GM23338 (cell line): Measurements from ENCODE around the gene TUFT1. TPM values are rescaled to one million over a fixed set of nuclear protein-coding genes. Genes with fewer than 3 reads are reported as not detected.
A peak's percentile ranks its signal among the peaks of the same experiment; 100 is the strongest.

Source experiments
- ATAC-seq: fragments of 200-7000 bp; cut with Tn5 transposase; 3 replicates; pipeline ENCODE4 v1.9.1; 2020
- DNase-seq: peaks from one replicate; pipeline ENCODE4 v3.0.0-alpha.2; 2015; ENCODE audit warnings: low spot score
- H2AFZ ChIP-seq: fragments of 200-600 bp; sonication (generic); 2 replicates; pipeline ENCODE4 v1.8.0; 2016; ENCODE audit warnings: antibody characterized with exemption, mild to moderate bottlenecking, moderate library complexity
- H3F3A ChIP-seq: fragments of 200-600 bp; sonication (generic); replicated peaks from 2 replicates; pipeline ENCODE4 v1.8.0; 2017; ENCODE audit warnings: antibody characterized with exemption, mixed run types, low read depth
- H3K27ac ChIP-seq: fragments of 200-600 bp; sonication (generic); 2 replicates; pipeline ENCODE4 v1.6.1; 2016; ENCODE audit warnings: low read depth
- H3K27me3 ChIP-seq: fragments of 200-600 bp; sonication (generic); 2 replicates; pipeline ENCODE4 v1.8.0; 2016; ENCODE audit warnings: mild to moderate bottlenecking, mixed run types, moderate library complexity; ENCODE audit not compliant: insufficient read depth
- H3K36me3 ChIP-seq: fragments of 200-600 bp; sonication (generic); 2 replicates; pipeline ENCODE4 v1.8.0; 2016; ENCODE audit warnings: mild to moderate bottlenecking; ENCODE audit not compliant: insufficient read depth
- H3K4me1 ChIP-seq: fragments of 200-600 bp; sonication (generic); 2 replicates; pipeline ENCODE4 v1.8.0; 2016; ENCODE audit warnings: mild to moderate bottlenecking, moderate library complexity; ENCODE audit not compliant: insufficient read depth
- H3K4me2 ChIP-seq: fragments of 200-600 bp; sonication (generic); 2 replicates; pipeline ENCODE4 v1.7.1; 2017; ENCODE audit warnings: mixed run types
- H3K4me3 ChIP-seq: fragments of 200-600 bp; sonication (generic); 2 replicates; pipeline ENCODE4 v1.6.1; 2016; ENCODE audit warnings: mixed run types
- H3K79me2 ChIP-seq: fragments of 200-600 bp; sonication (generic); replicated peaks from 2 replicates; pipeline ENCODE4 v1.8.0; 2017; ENCODE audit warnings: mild to moderate bottlenecking; ENCODE audit not compliant: insufficient read depth
- H3K9me2 ChIP-seq: fragments of 200-600 bp; sonication (generic); 2 replicates; pipeline ENCODE4 v1.8.0; 2017; ENCODE audit not compliant: insufficient read depth
- H4K20me1 ChIP-seq: fragments of 200-600 bp; sonication (generic); replicated peaks from 2 replicates; pipeline ENCODE4 v1.8.0; 2017; ENCODE audit warnings: mild to moderate bottlenecking; ENCODE audit not compliant: insufficient read depth
- H3K27ac Mint-ChIP-seq: 2 replicates; pipeline ENCODE4 v1.8.0; 2020; ENCODE audit warnings: inconsistent platforms, mild to moderate bottlenecking, moderate library complexity, mixed read lengths
- H3K27me3 Mint-ChIP-seq: 3 replicates; pipeline ENCODE4 v1.8.0; 2022; ENCODE audit warnings: low read depth, mild to moderate bottlenecking, moderate library complexity, mixed read lengths, inconsistent platforms; ENCODE audit not compliant: insufficient read depth, poor library complexity
- H3K36me3 Mint-ChIP-seq: 3 replicates; pipeline ENCODE4 v1.8.0; 2021; ENCODE audit warnings: low read depth, mild to moderate bottlenecking, inconsistent platforms, moderate library complexity, mixed read lengths
- H3K4me1 Mint-ChIP-seq: 3 replicates; pipeline ENCODE4 v1.8.0; 2020; ENCODE audit warnings: mild to moderate bottlenecking, inconsistent platforms, mixed read lengths
- H3K4me3 Mint-ChIP-seq: 3 replicates; pipeline ENCODE4 v1.8.0; 2021; ENCODE audit warnings: moderate library complexity, mild to moderate bottlenecking, inconsistent platforms, mixed read lengths
- H3K9me3 Mint-ChIP-seq: 3 replicates; pipeline ENCODE4 v1.8.0; 2020; ENCODE audit warnings: moderate library complexity, mild to moderate bottlenecking, inconsistent platforms, mixed read lengths
- CREB1 ChIP-seq: fragments of 250-450 bp; sonication (Bioruptor Pico); IDR thresholded peaks from 2 replicates; pipeline ENCODE4 v1.5.0; 2020; ENCODE audit warnings: low read depth, mild to moderate bottlenecking, moderate library complexity
- CTCF ChIP-seq, 2 experiments: fragments of 200-600 bp in 1 of 2; sonication (generic) in 1 of 2; conservative IDR thresholded peaks; 2 replicates each; pipeline versions ENCODE4 v1.5.1 to v1.6.1; 2016 to 2017; ENCODE audit warnings: antibody characterized with exemption in 2 of 2, low read depth in 2 of 2, mild to moderate bottlenecking in 2 of 2, moderate library complexity in 1 of 2
- EZH2 ChIP-seq: fragments of 200-600 bp; sonication (generic); IDR thresholded peaks from one replicate; pipeline ENCODE4 v1.8.0; 2017; ENCODE audit warnings: antibody characterized with exemption, mild to moderate bottlenecking, low read depth; ENCODE audit not compliant: unreplicated experiment
- EZH2phosphoT487 ChIP-seq: fragments of 200-600 bp; sonication (generic); IDR thresholded peaks from one replicate; pipeline ENCODE4 v1.8.1; 2018; ENCODE audit warnings: antibody characterized with exemption; ENCODE audit not compliant: unreplicated experiment
- JUNB ChIP-seq: IDR thresholded peaks from one replicate; pipeline ENCODE4 v1.6.1; 2016; ENCODE audit warnings: antibody characterized with exemption; ENCODE audit not compliant: unreplicated experiment
- POLR2AphosphoS5 ChIP-seq: IDR thresholded peaks from 2 replicates; pipeline ENCODE4 v1.6.1; 2016; ENCODE audit warnings: antibody characterized with exemption, low read depth
- STAT1 ChIP-seq: IDR thresholded peaks from one replicate; pipeline ENCODE4 v1.6.1; 2016; ENCODE audit warnings: antibody characterized with exemption; ENCODE audit not compliant: unreplicated experiment
- ZNF114 ChIP-seq: fragments of 250-450 bp; sonication (Bioruptor Pico); IDR thresholded peaks from 2 replicates; pipeline ENCODE4 v1.5.0; 2020; ENCODE audit warnings: mild to moderate bottlenecking, moderate library complexity
- ZNF331 ChIP-seq: fragments of 250-450 bp; sonication (Bioruptor Pico); IDR thresholded peaks from 2 replicates; pipeline ENCODE4 v1.5.0; 2020; ENCODE audit warnings: low read depth, mild to moderate bottlenecking, moderate library complexity
- ZNF462 ChIP-seq: fragments of 250-450 bp; sonication (Bioruptor Pico); IDR thresholded peaks from 2 replicates; pipeline ENCODE4 v1.5.0; 2020; ENCODE audit warnings: mild to moderate bottlenecking, moderate library complexity
- polyA plus RNA-seq: library from polyadenylated mRNA; unstranded; fragments of >200 nt; fragmentation: Nextera tagmentation; extraction: Ambion mirVana; gene quantifications from 2 replicates; pipeline ENCODE4 v1.2.1, GENCODE V29; 2016
- total RNA-seq: library from RNA; depleted of rRNA; stranded (reverse); fragments of >200 nt; shearing (Covaris generic); gene quantifications from 2 replicates; pipeline ENCODE4 v1.2.3, GENCODE V29; 2014
- TF ChIP-seq, protein P1 (sequence below): IDR thresholded peaks from one replicate; pipeline ENCODE4 v1.6.1; 2018; ENCODE audit warnings: antibody characterized with exemption; ENCODE audit not compliant: unreplicated experiment
- TF ChIP-seq, protein P2 (sequence below): IDR thresholded peaks from 2 replicates; pipeline ENCODE4 v1.6.1; 2016; ENCODE audit warnings: antibody characterized with exemption

The TUFT1 gene
- total and polyA plus RNA-seq, 2 experiments from 2014 or later: 6.0 to 11.9 TPM

GRCh38 chr1:151611288-151611790 is 71.2 kb downstream of the TUFT1 start:
- DNase-seq (no peak), ATAC-seq (no peak)
- Histone ChIP-seq H3K27me3 (no peaks in the 10 kb centered on the region), H3K27ac (no peak overlapping the region), H2AFZ (peak overlapping the region; percentile 2), H4K20me1 (peaks cover 10% of the 10 kb centered on the region; the same call in 1 of the 2 replicates), H3K79me2 (peaks cover 38% of the 10 kb centered on the region), H3F3A (no peaks in the 10 kb centered on the region), H3K4me2 (no peak overlapping the region), H3K9me2 (no peaks in the 10 kb centered on the region), H3K4me1 (no peaks in the 10 kb centered on the region), H3K4me3 (peak overlapping the region; percentile 89; the same call in 1 of the 2 replicates), H3K36me3 (0 out of 2 replicates have a peak, but pooled peaks cover 3% of the 10 kb centered on the region)
- Mint-ChIP-seq H3K4me1 (peaks cover 14% of the 10 kb centered on the region), H3K4me3 (peak overlapping the region; percentile 89), H3K9me3 (no peaks in the 10 kb centered on the region), H3K27me3 (peaks cover under 1% of the 10 kb centered on the region), H3K27ac (no peak overlapping the region), H3K36me3 (no peaks in the 10 kb centered on the region; the same call in 2 of the 3 replicates)
- no peak for TF ChIP-seq ZNF462 (CRISPR knock-in tag)
- TF ChIP-seq CREB1: no peak
- TF ChIP-seq JUNB: no peak
- TF ChIP-seq EZH2: no peak
- TF ChIP-seq ZNF331 (CRISPR knock-in tag): no peak
- TF ChIP-seq STAT1: no peak
- TF ChIP-seq POLR2AphosphoS5: no peak
- TF ChIP-seq EZH2phosphoT487: no peak
- no peak for TF ChIP-seq ZNF114 (CRISPR knock-in tag)
- TF ChIP-seq CTCF (conservative IDR thresholded peaks at IDR 0.05; ENCODE audit: low read depth in 2 of 2): no peak
- TF ChIP-seq, protein P1, sequence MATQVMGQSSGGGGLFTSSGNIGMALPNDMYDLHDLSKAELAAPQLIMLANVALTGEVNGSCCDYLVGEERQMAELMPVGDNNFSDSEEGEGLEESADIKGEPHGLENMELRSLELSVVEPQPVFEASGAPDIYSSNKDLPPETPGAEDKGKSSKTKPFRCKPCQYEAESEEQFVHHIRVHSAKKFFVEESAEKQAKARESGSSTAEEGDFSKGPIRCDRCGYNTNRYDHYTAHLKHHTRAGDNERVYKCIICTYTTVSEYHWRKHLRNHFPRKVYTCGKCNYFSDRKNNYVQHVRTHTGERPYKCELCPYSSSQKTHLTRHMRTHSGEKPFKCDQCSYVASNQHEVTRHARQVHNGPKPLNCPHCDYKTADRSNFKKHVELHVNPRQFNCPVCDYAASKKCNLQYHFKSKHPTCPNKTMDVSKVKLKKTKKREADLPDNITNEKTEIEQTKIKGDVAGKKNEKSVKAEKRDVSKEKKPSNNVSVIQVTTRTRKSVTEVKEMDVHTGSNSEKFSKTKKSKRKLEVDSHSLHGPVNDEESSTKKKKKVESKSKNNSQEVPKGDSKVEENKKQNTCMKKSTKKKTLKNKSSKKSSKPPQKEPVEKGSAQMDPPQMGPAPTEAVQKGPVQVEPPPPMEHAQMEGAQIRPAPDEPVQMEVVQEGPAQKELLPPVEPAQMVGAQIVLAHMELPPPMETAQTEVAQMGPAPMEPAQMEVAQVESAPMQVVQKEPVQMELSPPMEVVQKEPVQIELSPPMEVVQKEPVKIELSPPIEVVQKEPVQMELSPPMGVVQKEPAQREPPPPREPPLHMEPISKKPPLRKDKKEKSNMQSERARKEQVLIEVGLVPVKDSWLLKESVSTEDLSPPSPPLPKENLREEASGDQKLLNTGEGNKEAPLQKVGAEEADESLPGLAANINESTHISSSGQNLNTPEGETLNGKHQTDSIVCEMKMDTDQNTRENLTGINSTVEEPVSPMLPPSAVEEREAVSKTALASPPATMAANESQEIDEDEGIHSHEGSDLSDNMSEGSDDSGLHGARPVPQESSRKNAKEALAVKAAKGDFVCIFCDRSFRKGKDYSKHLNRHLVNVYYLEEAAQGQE: no peak
- TF ChIP-seq, protein P2, sequence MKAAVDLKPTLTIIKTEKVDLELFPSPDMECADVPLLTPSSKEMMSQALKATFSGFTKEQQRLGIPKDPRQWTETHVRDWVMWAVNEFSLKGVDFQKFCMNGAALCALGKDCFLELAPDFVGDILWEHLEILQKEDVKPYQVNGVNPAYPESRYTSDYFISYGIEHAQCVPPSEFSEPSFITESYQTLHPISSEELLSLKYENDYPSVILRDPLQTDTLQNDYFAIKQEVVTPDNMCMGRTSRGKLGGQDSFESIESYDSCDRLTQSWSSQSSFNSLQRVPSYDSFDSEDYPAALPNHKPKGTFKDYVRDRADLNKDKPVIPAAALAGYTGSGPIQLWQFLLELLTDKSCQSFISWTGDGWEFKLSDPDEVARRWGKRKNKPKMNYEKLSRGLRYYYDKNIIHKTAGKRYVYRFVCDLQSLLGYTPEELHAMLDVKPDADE: no peak
